Left ventricle myocardium inferior (tissue), 1 donor: Measurements from ENCODE around the gene TTC39B. TPM values are rescaled to one million over a fixed set of nuclear protein-coding genes. Genes with fewer than 3 reads are reported as not detected.

Experiments used
- DNase-seq: peaks from one replicate; pipeline ENCODE4 v3.0.0-alpha.2; 2020
- H3K27ac ChIP-seq: fragments of 200-600 bp; replicated peaks from 2 replicates; pipeline ENCODE4 v1.8.0; 2021
- H3K27me3 ChIP-seq: fragments of 200-600 bp; 2 replicates; pipeline ENCODE4 v1.8.0; 2021; ENCODE audit warnings: low read depth
- H3K36me3 ChIP-seq: fragments of 200-600 bp; 2 replicates; pipeline ENCODE4 v1.8.0; 2021
- H3K4me1 ChIP-seq: fragments of 200-600 bp; 2 replicates; pipeline ENCODE4 v1.8.0; 2021
- H3K4me3 ChIP-seq: fragments of 200-600 bp; 2 replicates; pipeline ENCODE4 v1.8.0; 2021; ENCODE audit warnings: mild to moderate bottlenecking, moderate library complexity
- H3K9me3 ChIP-seq: fragments of 200-600 bp; replicated peaks from 2 replicates; pipeline ENCODE4 v1.8.0; 2021
- intact Hi-C: fragments of 100-400 bp; cut with micrococcal nuclease; formaldehyde crosslinking; loops from one replicate; pipeline ENCODE4 v1.11.0; 2022
- total RNA-seq: library from RNA; stranded (reverse); fragmentation: NEBNext Ultra II Directional; extraction: Animal tissue kit (Norgen Biotek cat#: 25700); gene quantifications from one replicate; pipeline ENCODE4 v1.2.1, GENCODE V29; 2021
- TF ChIP-seq, protein P1 (sequence below): fragments of 200-600 bp; IDR thresholded peaks from 2 replicates; pipeline ENCODE4 v1.8.0; 2021; ENCODE audit warnings: antibody characterized with exemption, mild to moderate bottlenecking, borderline replicate concordance
- donor health status: DM: no; HTN: yes; CAD: no; lungs with severe emphysema.

Gene TTC39B
- total RNA-seq, 1 donor from 2014 or later, result 1.6 TPM

DNA sequence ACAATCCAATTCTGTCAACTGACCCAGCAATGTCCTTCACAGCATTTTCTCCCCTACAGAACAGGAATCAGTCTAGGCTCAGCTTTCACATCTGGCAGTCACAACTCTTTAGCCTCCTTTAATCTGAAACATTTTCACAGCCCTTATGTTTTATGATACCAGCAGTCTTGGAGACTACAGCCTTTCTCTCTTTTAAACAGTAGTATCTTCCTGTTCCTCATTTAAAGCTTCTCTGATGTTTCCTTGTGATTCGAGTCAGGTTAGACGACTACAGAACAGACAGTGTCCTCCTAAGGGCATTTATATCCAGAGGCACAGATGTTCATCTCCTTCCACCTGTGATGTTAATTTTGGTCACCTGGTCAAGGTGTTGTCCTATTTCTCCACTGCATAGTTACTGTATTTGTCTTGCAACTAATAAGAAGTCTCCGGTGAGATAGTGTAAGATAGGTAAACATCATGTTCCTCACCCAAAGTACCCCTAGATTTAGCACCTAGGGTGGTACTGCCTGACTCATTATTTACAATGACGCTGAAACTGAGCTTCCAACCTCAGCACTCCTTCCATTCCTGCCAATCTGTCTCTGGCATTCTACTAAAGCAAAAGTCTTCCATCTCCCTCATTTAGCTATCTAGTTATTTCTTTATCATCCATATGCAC is 20.7 kb downstream of the TTC39B start:
- Histone ChIP-seq H3K9me3 (no peaks in the 10 kb centered on the region), H3K27me3 (no peaks in the 10 kb centered on the region), H3K4me3 (no peak overlapping the region), H3K27ac (no peak overlapping the region), H3K36me3 (no peaks in the 10 kb centered on the region), H3K4me1 (no peaks in the 10 kb centered on the region)
- TF ChIP-seq, protein P1, sequence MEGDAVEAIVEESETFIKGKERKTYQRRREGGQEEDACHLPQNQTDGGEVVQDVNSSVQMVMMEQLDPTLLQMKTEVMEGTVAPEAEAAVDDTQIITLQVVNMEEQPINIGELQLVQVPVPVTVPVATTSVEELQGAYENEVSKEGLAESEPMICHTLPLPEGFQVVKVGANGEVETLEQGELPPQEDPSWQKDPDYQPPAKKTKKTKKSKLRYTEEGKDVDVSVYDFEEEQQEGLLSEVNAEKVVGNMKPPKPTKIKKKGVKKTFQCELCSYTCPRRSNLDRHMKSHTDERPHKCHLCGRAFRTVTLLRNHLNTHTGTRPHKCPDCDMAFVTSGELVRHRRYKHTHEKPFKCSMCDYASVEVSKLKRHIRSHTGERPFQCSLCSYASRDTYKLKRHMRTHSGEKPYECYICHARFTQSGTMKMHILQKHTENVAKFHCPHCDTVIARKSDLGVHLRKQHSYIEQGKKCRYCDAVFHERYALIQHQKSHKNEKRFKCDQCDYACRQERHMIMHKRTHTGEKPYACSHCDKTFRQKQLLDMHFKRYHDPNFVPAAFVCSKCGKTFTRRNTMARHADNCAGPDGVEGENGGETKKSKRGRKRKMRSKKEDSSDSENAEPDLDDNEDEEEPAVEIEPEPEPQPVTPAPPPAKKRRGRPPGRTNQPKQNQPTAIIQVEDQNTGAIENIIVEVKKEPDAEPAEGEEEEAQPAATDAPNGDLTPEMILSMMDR, result no peak
- no peak for DNase-seq
- intact Hi-C loops, result no loop called here

DNA sequence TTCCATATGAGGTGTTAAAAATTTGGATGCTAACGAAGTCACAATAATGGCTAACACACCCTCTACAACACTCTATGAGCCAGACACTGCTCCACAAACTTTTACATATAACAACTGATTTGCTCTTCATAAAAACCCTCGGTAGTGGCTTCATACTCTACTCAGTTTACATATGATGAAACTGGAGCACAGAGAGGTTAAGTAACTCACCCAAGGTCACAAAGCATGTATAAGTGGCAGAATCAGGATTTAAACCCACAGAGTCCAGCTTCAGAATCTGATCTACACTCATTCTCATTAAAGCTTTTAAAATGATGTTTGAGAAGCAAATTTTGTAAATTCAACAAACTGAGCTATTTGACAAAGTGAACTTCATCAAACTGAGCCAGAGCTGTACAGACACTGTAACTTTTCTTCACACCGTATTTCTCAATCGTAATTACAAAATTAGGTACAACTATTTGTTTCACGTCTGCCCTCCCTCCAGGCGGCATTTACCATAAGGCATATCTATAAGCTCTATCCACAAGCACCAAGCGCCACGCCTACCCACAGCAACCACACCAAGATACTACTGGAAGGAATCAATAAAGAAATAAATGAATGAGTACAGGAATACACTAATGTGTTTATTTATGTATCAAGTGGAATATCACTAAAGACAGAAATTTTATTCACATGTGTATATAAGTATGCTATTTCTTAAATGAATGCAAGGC is 24.3 kb downstream of the TTC39B start:
- Histone ChIP-seq H3K9me3 (no peaks in the 10 kb centered on the region), H3K4me1 (no peaks in the 10 kb centered on the region), H3K36me3 (no peaks in the 10 kb centered on the region), H3K27ac (no peak overlapping the region), H3K4me3 (no peak overlapping the region), H3K27me3 (no peaks in the 10 kb centered on the region)
- intact Hi-C loops, result loop anchor here (5.0 kb wide), 1 partner anchor 325 kb away; no protein-coding TSS in a partner anchor
- TF ChIP-seq, protein P1, result no peak
- DNase-seq, result no peak

DNA sequence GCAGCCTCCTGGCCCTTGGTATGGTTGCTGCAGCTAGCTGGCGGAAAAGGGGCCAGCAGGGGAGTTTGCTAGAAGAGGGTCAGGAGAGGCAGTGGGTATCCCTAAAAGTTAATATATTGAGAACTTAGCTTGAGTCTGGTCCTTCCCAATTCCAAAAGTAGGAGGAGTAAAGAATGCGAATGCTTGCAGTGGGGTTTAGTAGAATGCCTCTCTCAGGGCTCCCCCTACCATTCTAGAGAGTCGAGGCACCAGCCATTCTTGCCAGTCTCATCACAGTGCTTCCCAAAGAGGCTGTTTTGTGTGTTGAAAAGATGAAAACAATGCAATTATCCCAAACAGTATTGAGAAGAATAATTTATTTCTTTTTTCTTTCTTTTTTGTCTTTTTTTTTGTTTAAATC is 26.4 kb downstream of the TTC39B start:
- H3K36me3 ChIP-seq, result no peaks in the 10 kb centered on the region
- no peak overlapping the region for H3K27ac ChIP-seq
- no peak for DNase-seq
- TF ChIP-seq, protein P1, result no peak
- no peaks in the 10 kb centered on the region for H3K4me1 ChIP-seq
- no peaks in the 10 kb centered on the region for H3K9me3 ChIP-seq
- intact Hi-C loops, result loop anchor here (5.0 kb wide), 1 partner anchor 327 kb away; no protein-coding TSS in a partner anchor
- no peaks in the 10 kb centered on the region for H3K27me3 ChIP-seq
- H3K4me3 ChIP-seq, result no peak overlapping the region

DNA sequence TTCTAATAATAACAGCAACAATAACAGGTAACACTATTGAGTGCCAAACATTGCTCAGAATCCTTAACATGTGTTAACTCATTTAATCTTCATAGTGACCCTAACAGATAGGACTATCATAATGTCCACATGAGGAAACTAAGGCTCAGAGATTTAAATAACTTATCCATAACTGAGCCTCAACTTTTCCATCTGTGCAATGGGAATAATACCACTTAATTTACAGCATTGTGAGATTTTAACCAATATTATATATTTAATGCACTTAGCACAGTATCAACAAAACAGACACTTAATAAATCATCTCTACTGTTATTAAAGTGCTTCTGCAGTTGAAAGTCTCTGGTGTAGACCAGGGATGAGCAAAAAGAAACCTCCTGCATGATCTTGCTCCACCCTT is 28.2 kb downstream of the TTC39B start:
- H3K27me3 ChIP-seq, result no peaks in the 10 kb centered on the region
- TF ChIP-seq, protein P1, result no peak
- H3K36me3 ChIP-seq, result no peaks in the 10 kb centered on the region
- no peak overlapping the region for H3K27ac ChIP-seq
- H3K4me1 ChIP-seq, result no peaks in the 10 kb centered on the region
- no peak for DNase-seq
- H3K9me3 ChIP-seq, result no peaks in the 10 kb centered on the region
- intact Hi-C loops, result no loop called here
- no peak overlapping the region for H3K4me3 ChIP-seq

DNA sequence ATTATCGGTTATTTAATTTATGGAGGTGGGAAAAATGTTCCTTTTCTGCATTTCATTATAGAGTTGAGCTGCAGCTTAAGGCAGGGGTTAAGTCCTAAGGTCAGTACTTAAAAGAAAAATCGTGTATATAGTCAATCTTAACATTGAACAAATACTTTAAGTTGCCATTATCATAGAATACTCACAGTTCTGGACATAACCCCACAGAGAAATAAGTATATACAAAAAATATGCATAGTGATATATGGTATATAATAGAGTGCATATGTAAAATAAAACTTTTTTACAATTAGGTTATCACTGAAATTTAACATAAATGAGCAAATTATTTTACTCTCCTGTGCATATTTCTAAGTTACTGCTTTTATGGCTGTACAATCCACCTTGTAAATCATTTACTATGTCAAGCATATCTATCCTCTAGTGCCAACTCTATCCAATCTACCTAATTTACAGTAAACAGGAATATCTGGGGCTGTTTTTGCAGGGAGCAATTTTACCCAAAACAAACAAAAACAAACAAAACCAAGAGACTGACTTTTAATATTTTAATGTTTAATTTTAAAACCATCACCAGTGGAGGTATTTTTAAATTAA is 28.8 kb downstream of the TTC39B start:
- Histone ChIP-seq H3K4me3 (no peak overlapping the region), H3K27me3 (no peaks in the 10 kb centered on the region), H3K27ac (no peak overlapping the region), H3K36me3 (no peaks in the 10 kb centered on the region), H3K9me3 (no peaks in the 10 kb centered on the region), H3K4me1 (no peaks in the 10 kb centered on the region)
- intact Hi-C loops, result no loop called here
- TF ChIP-seq, protein P1, result no peak
- DNase-seq, result no peak
